Calu3 (cell line): Measurements from ENCODE around the gene SLIT1. TPM values are rescaled to one million over a fixed set of nuclear protein-coding genes. Genes with fewer than 3 reads are reported as not detected.
A peak's percentile ranks its signal among the peaks of the same experiment; 100 is the strongest.

ENCODE experiments used
- BruUV-seq: library from RNA; stranded (reverse); fragments of 400-500 nt; replicated peaks from 2 replicates; lab custom pipeline; 2021; lab: Mats Ljungman, UMichigan
- CTCF ChIA-PET: fragments of 300-600 bp; sonication (Branson Sonifier 250); formaldehyde crosslinking; loops from one replicate; lab custom pipeline; 2022; ENCODE audit warnings: antibody characterized with exemption; lab: Charles Lee
- DNase-seq: peaks from one replicate; pipeline ENCODE4 v3.0.0; 2022
- H3K27ac Mint-ChIP-seq: one replicate; pipeline ENCODE4 v1.8.0; 2022; ENCODE audit warnings: mixed read lengths; ENCODE audit not compliant: unreplicated experiment
- H3K27me3 Mint-ChIP-seq: one replicate; pipeline ENCODE4 v1.8.0; 2022; ENCODE audit warnings: mixed read lengths; ENCODE audit not compliant: unreplicated experiment
- H3K36me3 Mint-ChIP-seq: one replicate; pipeline ENCODE4 v1.8.0; 2022; ENCODE audit warnings: mild to moderate bottlenecking, moderate library complexity, mixed read lengths; ENCODE audit not compliant: insufficient read depth, unreplicated experiment
- H3K4me1 Mint-ChIP-seq: one replicate; pipeline ENCODE4 v1.8.0; 2022; ENCODE audit warnings: mild to moderate bottlenecking, low read depth, mixed read lengths; ENCODE audit not compliant: unreplicated experiment
- H3K4me3 Mint-ChIP-seq: one replicate; pipeline ENCODE4 v1.8.0; 2022; ENCODE audit warnings: mild to moderate bottlenecking, low read depth, moderate library complexity, mixed read lengths; ENCODE audit not compliant: unreplicated experiment
- H3K9me3 Mint-ChIP-seq: one replicate; pipeline ENCODE4 v1.8.0; 2022; ENCODE audit warnings: low read depth, mixed read lengths; ENCODE audit not compliant: unreplicated experiment
- intact Hi-C: fragments of 100-400 bp; cut with micrococcal nuclease; formaldehyde crosslinking; loops from one replicate; pipeline ENCODE4 v1.10.0; 2022; ENCODE audit not compliant: unreplicated experiment
- total RNA-seq: library from RNA; stranded (reverse); gene quantifications from 2 replicates; pipeline ENCODE4 v1.2.3, GENCODE V29; 2022
- TF ChIP-seq, protein P1 (sequence below): fragments of 200-600 bp; IDR thresholded peaks from one replicate; pipeline ENCODE4 v1.8.0; 2022; ENCODE audit warnings: antibody characterized with exemption; ENCODE audit not compliant: unreplicated experiment

The SLIT1 gene
- total RNA-seq, 1 experiment from 2014 or later = not detected

- intact Hi-C loops = loop anchor here (5.0 kb wide), 1 partner anchor 48 kb away; no protein-coding TSS in a partner anchor
- TF ChIP-seq, protein P1, sequence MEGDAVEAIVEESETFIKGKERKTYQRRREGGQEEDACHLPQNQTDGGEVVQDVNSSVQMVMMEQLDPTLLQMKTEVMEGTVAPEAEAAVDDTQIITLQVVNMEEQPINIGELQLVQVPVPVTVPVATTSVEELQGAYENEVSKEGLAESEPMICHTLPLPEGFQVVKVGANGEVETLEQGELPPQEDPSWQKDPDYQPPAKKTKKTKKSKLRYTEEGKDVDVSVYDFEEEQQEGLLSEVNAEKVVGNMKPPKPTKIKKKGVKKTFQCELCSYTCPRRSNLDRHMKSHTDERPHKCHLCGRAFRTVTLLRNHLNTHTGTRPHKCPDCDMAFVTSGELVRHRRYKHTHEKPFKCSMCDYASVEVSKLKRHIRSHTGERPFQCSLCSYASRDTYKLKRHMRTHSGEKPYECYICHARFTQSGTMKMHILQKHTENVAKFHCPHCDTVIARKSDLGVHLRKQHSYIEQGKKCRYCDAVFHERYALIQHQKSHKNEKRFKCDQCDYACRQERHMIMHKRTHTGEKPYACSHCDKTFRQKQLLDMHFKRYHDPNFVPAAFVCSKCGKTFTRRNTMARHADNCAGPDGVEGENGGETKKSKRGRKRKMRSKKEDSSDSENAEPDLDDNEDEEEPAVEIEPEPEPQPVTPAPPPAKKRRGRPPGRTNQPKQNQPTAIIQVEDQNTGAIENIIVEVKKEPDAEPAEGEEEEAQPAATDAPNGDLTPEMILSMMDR = no peak
- peaks cover 59% of the 10 kb centered on the region for H3K27me3 Mint-ChIP-seq
Measured at GRCh38 chr10:97069576-97070362, 116.0 kb downstream of the SLIT1 start.

GRCh38 chr10:97069026-97069425 is 116.7 kb downstream of the SLIT1 start:
- H3K27me3 Mint-ChIP-seq = peaks cover 59% of the 10 kb centered on the region
- peak overlapping the region; percentile 69 for H3K27ac Mint-ChIP-seq
- no peak overlapping the region for H3K4me3 Mint-ChIP-seq
- peaks cover 3% of the 10 kb centered on the region for H3K9me3 Mint-ChIP-seq
- intact Hi-C loops = no loop called here
- no TSS peak for BruUV-seq
- TF ChIP-seq, protein P1 = no peak
- H3K36me3 Mint-ChIP-seq = no peaks in the 10 kb centered on the region
- CTCF ChIA-PET = interaction anchor here (1.6 kb wide), 1 partner anchor 31 kb away, joined by 4 read pairs; no protein-coding TSS in a partner anchor
- H3K4me1 Mint-ChIP-seq = peaks cover 17% of the 10 kb centered on the region
- DNase-seq = no peak

More at GRCh38 chr10:97069576-97070362, 116.0 kb downstream of the SLIT1 start:
- CTCF ChIA-PET = no interaction called here
- no TSS peak for BruUV-seq
- Mint-ChIP-seq H3K27ac (peak overlapping the region; percentile 69), H3K36me3 (no peaks in the 10 kb centered on the region), H3K9me3 (peaks cover 3% of the 10 kb centered on the region), H3K4me3 (no peak overlapping the region), H3K4me1 (peaks cover 9% of the 10 kb centered on the region)
- peak; percentile 14 for DNase-seq

GRCh38 chr10:97067716-97068391 is 117.9 kb downstream of the SLIT1 start:
- TF ChIP-seq, protein P1 = no peak
- H3K27ac Mint-ChIP-seq = no peak overlapping the region
- H3K4me1 Mint-ChIP-seq = peaks cover 19% of the 10 kb centered on the region
- CTCF ChIA-PET = interaction anchor here (1.6 kb wide), 1 partner anchor 30 kb away, joined by 4 read pairs; no protein-coding TSS in a partner anchor
- H3K27me3 Mint-ChIP-seq = peaks cover 60% of the 10 kb centered on the region
- no peak overlapping the region for H3K4me3 Mint-ChIP-seq
- DNase-seq = no peak
- intact Hi-C loops = no loop called here
- BruUV-seq = no TSS peak
- H3K36me3 Mint-ChIP-seq = no peaks in the 10 kb centered on the region
- peaks cover 3% of the 10 kb centered on the region for H3K9me3 Mint-ChIP-seq

- intact Hi-C loops = no loop called here
- Mint-ChIP-seq H3K27ac (no peak overlapping the region), H3K27me3 (peaks cover 60% of the 10 kb centered on the region), H3K4me1 (peaks cover 19% of the 10 kb centered on the region), H3K36me3 (no peaks in the 10 kb centered on the region), H3K9me3 (peaks cover 3% of the 10 kb centered on the region), H3K4me3 (no peak overlapping the region)
- TF ChIP-seq, protein P1 = no peak
- CTCF ChIA-PET = no interaction called here
- no TSS peak for BruUV-seq
- no peak for DNase-seq
Measured at GRCh38 chr10:97066877-97067555, 118.7 kb downstream of the SLIT1 start.
